Stomach (tissue), 4 donors: Measurements from ENCODE around the gene ERCC6.

Source experiments
- POLR2A ChIP-seq, 4 donors: fragments of 450-650 bp; IDR thresholded peaks; one replicate each; pipeline ENCODE4 v1.6.1; 2016; ENCODE audit warnings: antibody characterized with exemption in 4 of 4, control low read depth in 2 of 4, mild to moderate bottlenecking in 1 of 4, moderate library complexity in 1 of 4
- TF ChIP-seq, protein P1 (sequence below), 7 experiments: fragments of 450-650 bp in 4 of 7; fragments of 200-600 bp in 3 of 7; sonication (generic) in 3 of 7; IDR thresholded peaks; one replicate each; pipeline ENCODE4 v1.5.1; 2016 to 2019; ENCODE audit warnings: antibody characterized with exemption in 7 of 7, control low read depth in 2 of 7, mild to moderate bottlenecking in 1 of 7

DNA sequence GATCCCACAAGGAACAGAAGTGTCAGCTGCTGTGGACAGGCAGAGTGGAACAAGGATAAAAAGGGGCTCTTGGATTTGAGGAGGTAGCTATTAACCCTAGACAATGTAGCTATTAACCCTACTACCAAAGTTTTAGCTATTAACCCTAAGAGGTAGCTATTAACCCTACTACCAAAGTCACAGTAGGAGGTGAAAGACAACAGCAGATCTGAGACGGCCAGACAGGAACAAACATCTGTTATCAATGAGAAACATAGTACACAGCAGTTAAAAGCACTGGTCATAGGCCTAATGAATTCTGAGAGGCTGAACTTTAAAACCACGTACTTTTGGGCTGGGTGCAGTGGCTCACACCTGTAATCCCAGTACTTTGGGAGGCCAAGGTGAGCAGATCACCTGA lies 11.9 kb downstream of the ERCC6 start:
- no peak for TF ChIP-seq POLR2A (IDR thresholded peaks at IDR 0.05)
- TF ChIP-seq, protein P1, sequence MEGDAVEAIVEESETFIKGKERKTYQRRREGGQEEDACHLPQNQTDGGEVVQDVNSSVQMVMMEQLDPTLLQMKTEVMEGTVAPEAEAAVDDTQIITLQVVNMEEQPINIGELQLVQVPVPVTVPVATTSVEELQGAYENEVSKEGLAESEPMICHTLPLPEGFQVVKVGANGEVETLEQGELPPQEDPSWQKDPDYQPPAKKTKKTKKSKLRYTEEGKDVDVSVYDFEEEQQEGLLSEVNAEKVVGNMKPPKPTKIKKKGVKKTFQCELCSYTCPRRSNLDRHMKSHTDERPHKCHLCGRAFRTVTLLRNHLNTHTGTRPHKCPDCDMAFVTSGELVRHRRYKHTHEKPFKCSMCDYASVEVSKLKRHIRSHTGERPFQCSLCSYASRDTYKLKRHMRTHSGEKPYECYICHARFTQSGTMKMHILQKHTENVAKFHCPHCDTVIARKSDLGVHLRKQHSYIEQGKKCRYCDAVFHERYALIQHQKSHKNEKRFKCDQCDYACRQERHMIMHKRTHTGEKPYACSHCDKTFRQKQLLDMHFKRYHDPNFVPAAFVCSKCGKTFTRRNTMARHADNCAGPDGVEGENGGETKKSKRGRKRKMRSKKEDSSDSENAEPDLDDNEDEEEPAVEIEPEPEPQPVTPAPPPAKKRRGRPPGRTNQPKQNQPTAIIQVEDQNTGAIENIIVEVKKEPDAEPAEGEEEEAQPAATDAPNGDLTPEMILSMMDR (IDR thresholded peaks at IDR 0.05) = no peak
